ENCODE measurements around the gene KCNQ1OT1.

DNA sequence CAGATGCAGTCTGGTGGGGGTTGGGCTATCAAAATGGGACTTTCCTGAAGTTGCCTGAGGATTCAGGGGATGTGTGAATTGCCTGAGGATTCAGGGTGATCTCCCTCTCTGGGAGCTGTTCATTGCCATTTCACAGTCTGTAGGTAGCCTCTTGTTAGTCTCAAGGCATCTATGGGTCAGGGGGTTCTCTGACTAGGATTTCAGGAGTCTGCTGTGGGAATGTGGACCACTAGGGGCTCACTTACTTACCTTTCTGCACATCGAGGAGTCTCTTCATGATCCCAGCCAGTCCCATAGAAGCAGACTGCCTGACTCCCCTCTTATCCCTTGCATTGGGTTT lies 54.0 kb downstream of the KCNQ1OT1 start:
- TF ChIP-seq CTCF (IDR thresholded peaks at IDR 0.05; ENCODE audit: low read depth, low read length) (no peak), POLR2A (IDR thresholded peaks at IDR 0.05; ENCODE audit: extremely low read depth, insufficient read length) (no peak)
